Tongue (tissue), 2 donors: ENCODE data around the gene LDB1. TPM values are rescaled to one million over a fixed set of nuclear protein-coding genes. Genes with fewer than 3 reads are reported as not detected.

Experiments
- DNase-seq: peaks from one replicate; pipeline ENCODE4 v3.0.0-alpha.2; 2015
- total RNA-seq: library from RNA; depleted of rRNA; stranded (reverse); fragments of >200 nt; gene quantifications from one replicate; pipeline ENCODE4 v1.2.3, GENCODE V29; 2014

The LDB1 gene
- total RNA-seq, 1 donor from 2014 or later, result 54.0 TPM

DNA sequence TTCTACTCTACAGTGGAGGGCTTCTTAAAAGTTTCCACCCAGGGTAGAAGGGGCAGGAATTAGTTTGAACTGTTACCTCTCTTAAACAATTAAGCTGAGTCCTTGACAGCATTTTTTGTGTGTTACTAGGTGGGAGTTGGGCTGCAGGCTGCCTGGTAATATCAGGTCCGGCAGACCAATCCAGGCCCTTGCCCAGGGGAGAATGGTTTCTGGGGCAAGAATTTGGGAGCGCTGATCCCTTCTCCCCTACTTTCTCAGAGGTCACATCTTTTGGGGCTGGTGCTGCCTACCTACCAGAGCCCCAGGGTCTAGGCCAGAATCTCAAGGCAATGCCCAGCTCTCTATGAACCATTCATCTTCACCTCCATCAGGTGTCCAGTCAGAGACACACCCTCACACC lies 14.2 kb upstream of the LDB1 start:
- DNase-seq, result no peak

DNA sequence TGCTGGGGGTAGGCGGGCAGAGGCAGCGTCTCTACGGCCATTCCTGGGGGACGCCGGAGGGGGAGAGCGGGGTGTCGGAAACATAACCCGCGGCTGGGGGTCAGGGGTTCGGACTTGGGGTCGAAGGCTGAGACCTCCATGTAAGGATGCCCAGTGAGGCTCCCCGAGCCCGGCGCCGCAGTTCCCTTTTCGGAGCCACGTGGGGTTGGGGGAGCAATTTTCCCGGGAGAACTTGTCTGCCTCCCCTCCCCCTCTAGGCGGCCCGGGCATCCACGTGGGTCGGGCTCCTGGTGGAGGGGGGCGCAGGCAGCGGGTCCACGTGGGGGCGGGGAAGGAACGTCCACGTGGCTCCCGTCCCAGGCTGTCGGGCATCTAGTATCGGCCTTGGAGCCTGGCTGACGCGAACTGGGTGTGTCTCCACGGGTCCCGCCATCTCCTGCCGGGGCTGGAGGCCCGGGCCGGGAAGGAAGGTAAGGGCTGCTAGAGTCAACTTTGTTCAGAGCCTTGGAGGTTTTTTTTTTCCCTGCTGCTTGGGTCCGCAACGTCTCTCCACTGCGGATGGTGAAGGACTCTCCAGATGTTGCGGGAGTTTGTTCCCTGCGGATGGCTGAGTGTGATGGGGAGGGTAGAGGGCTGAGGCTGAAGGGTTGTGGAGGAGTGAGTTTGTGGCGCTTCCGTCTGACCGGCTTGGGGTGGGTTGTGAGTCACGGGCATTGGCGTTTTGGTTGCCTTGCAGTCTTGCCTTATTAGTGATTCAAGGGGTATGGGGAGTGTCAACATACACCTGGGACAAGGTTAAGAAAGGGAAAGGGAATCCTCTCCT lies 13.4 kb upstream of the LDB1 start:
- peak; percentile 86 for DNase-seq

DNA sequence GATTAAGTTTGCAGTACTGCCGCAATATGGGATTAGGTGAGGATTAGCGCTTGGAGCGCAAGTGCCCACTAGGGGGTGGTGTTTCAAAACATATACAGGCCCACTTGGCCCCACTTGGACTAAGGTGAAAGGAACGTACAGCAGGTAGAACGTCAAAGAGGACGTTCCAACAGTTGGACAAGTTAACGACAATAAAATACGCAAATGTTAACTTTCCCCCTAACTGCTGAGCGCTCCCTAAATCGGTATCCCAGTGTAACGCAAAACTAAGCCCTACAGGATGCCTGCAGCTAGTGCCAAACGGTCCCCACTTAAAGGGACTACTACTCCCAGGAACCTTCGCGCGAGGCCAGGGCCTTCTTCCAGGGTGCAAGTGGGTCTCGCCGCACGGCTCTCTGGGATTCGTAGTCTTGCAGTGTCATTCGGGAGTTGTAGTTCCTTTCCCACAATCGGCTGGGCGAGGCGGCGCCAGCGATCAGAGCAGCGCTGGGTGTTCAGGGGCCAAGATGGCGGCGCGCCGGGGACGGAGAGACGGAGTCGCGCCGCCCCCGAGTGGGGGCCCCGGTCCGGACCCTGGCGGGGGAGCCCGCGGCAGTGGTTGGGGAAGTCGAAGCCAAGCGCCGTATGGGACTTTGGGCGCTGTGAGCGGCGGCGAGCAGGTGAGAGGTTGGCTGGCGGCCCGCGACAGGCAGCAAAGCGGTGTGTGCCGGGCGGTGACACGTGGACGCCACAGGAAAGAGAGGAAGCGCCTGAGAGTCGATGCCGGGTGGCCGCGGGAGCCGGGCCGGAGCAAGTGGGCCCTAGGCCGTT lies 12.6 kb upstream of the LDB1 start, which contains the start of gene PPRC1:
Gene PPRC1, plus strand, starts transcription at position 478 of the 810 bp plus-strand sequence. Its CDS starts 29 bp downstream, at position 507.
- DNase-seq, result peak; percentile 100

DNA sequence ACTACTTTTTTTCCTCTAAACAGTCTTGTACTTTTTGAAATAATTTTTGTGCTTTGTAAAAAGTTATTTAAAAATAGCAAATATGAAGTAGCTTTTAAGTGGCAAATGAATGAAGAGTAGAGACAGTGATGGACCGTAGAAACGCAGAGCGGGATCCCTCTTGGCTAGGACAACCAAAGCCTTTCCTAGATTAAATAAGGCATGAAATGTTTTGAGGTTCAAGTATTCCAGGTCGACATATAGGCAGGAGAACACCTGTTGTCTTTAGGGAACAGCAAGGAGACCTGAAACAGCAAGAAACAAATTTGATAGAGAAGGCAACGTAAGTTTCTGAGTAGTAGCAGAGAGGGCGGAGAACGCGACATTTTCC lies 12.0 kb upstream of the LDB1 start:
- DNase-seq, result no peak

DNA sequence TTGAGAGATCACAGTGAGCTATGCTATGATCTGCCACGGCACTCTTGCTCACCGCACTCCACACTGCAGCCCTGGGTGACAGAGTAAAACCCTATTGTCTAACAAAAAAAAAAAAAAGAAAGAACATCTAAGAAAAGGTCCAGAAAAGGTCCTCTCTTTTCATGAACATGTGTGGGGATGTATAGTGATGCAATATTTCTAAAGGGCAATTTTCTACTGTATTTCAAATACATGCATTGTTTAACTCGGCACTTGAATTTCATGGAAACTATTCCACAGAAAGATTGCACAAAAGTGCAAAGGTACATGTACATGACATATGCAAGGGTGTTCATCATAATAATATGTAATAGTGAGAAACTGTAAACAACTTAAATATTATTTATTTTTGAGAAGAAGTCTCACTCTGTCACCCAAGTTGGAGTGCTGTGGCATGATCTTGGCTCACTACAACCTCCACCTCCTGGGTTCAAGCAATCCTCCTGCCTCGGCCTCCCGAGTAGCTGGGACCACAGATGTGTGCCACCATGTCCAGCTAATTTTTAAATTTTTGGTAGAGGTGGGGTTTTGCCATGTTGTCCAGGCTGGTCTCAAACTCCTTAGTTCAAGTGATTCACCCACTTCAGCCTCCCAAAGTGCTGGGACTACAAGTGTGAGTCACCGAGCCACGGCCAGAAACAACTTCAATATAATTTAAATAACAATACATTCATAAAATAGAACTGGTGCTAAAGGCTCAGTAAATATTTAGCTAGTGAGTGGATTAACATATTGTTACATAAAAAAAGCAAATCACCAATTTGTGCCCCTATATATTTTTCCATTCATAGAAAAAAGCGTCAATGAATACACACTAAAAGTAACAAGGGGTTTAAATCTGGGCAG lies 11.4 kb upstream of the LDB1 start:
- no peak for DNase-seq

DNA sequence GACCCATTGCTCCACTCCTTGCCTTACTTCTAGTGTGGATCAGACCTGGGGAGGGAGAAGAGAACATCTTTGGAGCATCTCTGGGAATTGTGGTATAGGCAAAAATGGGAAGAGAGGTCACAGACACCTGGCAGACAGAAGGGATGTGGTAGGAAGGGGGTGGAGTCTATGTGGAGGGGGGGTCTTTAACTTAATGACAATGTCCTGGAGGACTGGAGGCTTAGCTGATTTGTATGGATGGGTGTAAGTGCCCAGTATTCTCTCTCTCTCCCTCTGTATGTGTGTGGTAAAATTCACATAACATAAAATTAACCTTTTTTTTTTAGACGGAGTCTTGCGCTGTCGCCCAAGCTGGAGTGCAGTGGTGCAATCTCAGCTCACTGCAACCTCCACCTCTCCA lies 3.1 kb upstream of the LDB1 start:
- DNase-seq, result no peak

- no peak for DNase-seq
Observed at GRCh38 chr10:102122450-102122849, 2.3 kb upstream of the LDB1 start.

- peak; percentile 76 for DNase-seq
Observed at GRCh38 chr10:102121739-102122372, 1.7 kb upstream of the LDB1 start.

DNA sequence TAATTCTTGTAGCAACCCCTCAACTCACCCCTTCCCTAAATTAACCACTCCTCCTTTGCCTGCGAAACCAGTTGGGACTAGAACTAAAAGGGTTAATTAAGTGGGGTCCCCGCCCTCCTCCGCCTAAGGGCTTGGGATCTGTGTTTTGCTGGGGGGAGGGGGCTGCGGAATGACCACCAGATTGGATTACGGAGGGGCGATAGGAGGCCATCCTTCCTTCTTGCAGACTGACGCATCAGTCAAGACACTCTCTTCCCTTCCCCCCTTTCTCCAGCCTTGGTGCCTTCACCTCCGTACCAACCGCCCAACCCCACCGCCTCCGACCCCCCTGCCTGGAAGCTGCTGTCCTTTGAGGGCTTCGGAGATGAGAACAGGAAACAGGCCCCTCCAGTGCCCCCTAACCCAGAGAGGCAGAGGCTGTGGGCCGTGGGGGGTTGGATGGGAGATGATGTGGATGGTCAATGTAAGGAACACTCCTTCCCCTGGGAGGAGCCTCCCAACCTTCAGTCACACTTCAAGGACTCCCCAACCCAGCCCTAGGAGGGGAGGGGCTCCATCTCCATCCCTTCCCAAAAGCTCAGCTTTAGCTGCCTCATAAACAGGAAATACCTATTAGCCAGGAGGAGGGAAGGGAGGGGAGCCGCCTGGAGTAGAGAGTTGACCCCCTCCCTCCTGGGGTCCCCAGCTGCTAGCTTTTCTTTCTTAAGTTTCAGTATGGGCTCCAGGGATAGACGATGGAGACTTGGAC lies 997 bp upstream of the LDB1 start:
- peak; percentile 92 for DNase-seq

GRCh38 chr10:102119417-102120141 lies 589 bp downstream of the LDB1 start:
- DNase-seq, result peak; percentile 82

DNA sequence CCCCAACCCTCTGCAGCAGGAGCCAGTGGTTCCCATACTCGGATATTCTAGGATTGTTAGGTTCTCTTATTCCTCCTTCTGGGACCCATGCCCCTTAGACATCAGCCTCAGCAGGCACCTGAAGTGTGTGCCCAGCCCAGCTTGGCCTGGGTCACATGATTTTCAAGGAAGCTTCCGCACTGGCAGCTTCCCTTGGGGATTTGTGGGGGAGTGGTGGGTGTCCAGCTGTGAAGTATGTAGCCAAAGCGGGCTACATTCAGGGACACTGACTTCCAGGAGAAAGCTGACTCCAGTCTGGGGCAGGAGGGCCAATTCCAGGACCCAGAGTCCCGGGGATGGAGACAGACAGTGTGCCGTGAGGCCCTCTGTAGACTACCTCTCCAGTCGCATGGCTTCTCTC lies 1.3 kb downstream of the LDB1 start:
- no peak for DNase-seq

DNA sequence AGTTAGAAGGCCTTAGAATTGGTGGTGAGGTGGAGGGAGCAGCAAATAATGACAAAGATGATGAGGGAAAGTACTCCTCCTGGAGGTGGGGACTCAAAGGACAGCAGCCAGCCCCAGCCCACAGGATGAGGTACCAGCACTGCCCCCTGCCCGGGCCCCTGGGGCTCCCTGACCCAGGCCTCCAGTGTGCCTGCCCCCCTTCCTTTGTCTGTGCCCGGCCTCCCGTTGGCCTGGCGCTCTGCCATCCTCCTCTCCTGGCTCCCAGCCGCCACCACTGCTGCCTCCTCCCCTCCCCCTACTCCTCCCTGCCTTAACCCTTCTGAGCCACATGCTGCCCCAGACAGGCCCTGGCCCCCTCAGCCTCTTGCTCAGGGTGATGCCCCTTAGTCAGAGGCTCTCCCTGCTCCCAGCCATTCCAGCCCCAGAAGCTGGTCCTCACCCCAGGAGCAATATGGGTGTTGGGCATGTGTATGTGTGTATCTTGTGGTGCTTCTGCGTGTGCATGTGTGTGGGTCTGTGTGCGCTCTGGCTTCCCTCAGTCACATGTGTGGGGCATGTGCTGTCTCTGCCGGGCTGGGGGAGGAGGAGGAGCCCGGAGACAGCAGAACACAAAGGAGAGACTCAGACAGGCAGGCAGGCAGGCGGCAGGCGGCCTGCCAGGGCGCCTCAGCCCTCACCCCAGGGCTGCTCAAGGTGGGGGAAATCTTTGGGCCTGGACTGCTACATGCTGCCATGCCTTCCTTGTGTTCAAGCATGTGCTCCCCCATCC lies 2.6 kb downstream of the LDB1 start:
- DNase-seq, result peak; percentile 96

GRCh38 chr10:102116656-102117055 lies 3.5 kb downstream of the LDB1 start:
- DNase-seq, result no peak

DNA sequence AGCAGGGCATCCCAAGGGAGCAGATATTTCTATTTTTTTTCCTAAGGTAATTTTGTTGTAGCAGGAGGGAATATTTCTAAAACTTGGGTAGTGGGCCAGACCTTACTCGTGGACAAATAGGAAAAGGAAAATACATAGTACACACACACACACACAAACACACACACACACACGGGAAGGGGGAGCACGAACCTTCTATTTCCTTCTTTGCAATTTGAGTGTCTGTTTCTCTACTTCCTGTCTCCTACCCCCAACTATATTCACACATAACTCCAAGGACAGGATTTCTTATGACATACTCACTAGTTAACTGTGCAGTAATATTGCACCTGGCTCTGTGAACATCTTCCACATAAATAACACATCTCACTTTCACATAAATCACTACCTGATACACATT lies 4.4 kb downstream of the LDB1 start:
- no peak for DNase-seq

DNA sequence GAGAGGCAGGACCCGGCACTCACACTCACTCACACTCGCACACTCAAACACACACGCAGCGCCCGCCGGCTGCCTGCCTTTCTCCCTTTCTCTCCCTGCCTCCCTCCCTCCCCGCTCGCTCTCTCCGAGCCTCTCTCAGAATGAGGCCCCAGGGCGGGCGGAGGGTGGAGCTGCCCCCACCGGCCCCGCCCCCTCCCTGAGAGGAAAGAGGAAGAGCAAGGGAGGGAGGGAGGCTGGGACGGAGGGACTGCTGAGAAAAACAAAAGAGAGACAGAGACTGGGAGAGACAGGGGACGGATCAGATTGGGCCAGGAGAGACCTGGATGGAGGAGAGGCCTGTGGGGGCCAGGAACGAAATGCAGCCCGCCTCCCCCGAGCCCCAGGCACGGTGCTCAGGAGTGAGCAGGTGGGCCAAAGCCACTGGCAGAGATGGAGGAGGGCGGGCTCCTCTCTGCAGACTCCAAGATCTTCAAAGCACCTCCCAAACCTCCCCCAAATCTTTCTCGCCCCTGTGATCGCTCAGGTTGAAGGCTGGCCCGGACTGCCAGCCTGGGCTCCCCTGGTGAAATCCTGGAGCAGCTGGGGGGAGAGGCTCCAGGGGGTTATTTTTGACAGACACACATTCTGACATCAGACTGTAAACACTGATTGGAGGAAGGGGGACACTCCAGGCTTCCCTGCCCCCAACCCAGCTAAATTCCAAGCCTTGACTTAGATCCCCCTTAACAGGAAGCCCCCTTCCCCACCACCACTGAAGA lies 5.1 kb downstream of the LDB1 start:
- DNase-seq, result peak; percentile 97

GRCh38 chr10:102113956-102114857 lies 6.0 kb downstream of the LDB1 start:
- peak; percentile 52 for DNase-seq

DNA sequence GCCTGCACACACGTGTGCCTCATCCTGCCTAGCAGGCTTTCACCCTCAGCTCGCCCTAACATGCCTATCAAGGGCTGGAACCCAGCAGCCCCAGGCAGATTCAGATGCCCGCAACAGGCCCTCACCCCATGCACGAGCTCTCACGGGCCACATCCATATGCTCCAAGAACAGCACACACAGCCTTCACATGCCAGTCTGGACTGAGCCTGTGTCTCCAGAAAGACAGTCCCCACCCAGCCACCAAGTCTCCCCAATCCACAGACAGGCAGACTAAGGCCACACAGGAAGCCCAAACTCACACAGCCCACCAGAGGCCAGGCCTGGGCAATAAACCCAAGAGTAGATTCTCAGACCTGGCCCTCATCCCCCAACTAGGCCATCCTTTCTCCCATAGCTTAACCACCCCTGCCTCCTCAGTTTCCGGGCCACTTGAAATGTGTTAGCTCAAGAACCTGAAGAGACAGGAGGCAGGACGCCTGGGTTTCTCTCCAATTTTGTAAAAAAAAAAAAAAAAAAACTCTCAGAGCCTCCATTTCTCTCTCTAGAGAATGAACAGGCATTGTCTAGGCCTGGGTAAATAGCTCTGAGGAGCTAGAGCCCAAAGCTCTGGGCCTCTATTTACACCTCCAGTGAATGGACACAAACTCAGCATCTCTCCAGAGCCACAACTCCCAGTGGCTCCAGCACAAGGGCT lies 6.8 kb downstream of the LDB1 start:
- no peak for DNase-seq
